MM.1S (cell line): ENCODE data around the gene C19orf67.

Experiments
- EZH2 ChIP-seq: fragments of 300-600 bp; sonication (generic); optimal IDR thresholded peaks from 2 replicates; pipeline ENCODE3; 2017; ENCODE audit warnings: low read depth, mild to moderate bottlenecking, antibody characterized with exemption, low read length, mixed read lengths
- EZH2phosphoT487 ChIP-seq: fragments of 300-600 bp; sonication (generic); IDR thresholded peaks from 2 replicates; pipeline ENCODE4 v1.6.1; 2018; ENCODE audit warnings: antibody characterized with exemption, low read length
- TF ChIP-seq, protein P1 (sequence below): fragments of 300-600 bp; sonication (generic); IDR thresholded peaks from 2 replicates; pipeline ENCODE4 v1.5.1; 2016; ENCODE audit warnings: antibody characterized with exemption, low read length, mixed read lengths

DNA sequence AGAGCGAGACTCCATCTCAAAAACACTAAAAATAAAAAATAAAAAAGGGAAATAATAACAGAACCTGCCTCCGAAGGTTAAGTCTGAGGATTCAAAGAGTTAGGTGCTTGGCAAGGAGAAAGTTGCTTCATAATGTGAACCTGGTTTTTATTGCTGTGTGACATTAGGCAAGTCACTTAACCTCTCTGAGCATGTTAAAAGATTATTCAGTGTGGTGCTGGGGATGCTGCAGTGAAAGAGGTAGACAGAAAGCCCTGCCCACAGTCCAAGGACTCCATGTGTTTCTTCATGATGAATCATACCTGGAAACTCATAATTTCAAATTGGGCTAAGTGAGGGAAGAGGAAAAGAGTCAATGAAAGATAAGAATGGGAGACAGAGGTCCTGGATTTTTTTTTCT lies 51.6 kb downstream of the C19orf67 start:
- TF ChIP-seq, protein P1, sequence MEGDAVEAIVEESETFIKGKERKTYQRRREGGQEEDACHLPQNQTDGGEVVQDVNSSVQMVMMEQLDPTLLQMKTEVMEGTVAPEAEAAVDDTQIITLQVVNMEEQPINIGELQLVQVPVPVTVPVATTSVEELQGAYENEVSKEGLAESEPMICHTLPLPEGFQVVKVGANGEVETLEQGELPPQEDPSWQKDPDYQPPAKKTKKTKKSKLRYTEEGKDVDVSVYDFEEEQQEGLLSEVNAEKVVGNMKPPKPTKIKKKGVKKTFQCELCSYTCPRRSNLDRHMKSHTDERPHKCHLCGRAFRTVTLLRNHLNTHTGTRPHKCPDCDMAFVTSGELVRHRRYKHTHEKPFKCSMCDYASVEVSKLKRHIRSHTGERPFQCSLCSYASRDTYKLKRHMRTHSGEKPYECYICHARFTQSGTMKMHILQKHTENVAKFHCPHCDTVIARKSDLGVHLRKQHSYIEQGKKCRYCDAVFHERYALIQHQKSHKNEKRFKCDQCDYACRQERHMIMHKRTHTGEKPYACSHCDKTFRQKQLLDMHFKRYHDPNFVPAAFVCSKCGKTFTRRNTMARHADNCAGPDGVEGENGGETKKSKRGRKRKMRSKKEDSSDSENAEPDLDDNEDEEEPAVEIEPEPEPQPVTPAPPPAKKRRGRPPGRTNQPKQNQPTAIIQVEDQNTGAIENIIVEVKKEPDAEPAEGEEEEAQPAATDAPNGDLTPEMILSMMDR: no peak
- TF ChIP-seq EZH2 (no peak), EZH2phosphoT487 (no peak)
